NT2/D1 (cell line): ENCODE measurements around the gene CLCN7.

Experiments
- YY1 ChIP-seq: IDR thresholded peaks from 2 replicates; pipeline ENCODE4 v1.6.1; 2011; ENCODE audit not compliant: insufficient read length, insufficient read depth
- ZNF274 ChIP-seq: IDR thresholded peaks from 2 replicates; pipeline ENCODE4 v1.6.1; 2011; ENCODE audit warnings: mild to moderate bottlenecking, low read depth, low read length

GRCh38 chr16:1506494-1507213, 31.8 kb upstream of the CLCN7 start:
- no peak for TF ChIP-seq ZNF274
- no peak for TF ChIP-seq YY1
